GM19463 (cell line): ENCODE measurements around the gene TANC2.
A peak's percentile ranks its signal among the peaks of the same experiment; 100 is the strongest.

Experiments
- ATAC-seq: cut with Tn5 transposase; IDR thresholded peaks from one replicate; pipeline ENCODE4 v1.9.1; 2021; ENCODE audit warnings: mild to moderate bottlenecking, moderate library complexity; ENCODE audit not compliant: unreplicated experiment

The TANC2 gene

GRCh38 chr17:62965686-62966425, at the start of gene TANC2:
Gene TANC2, plus strand, starts transcription at chr17:62966235. Its CDS starts 43,325 bp downstream, at chr17:63009560.
- ATAC-seq, result peak; percentile 61

GRCh38 chr17:62916684-62917571, 49.1 kb upstream of the TANC2 start:
- no peak for ATAC-seq

GRCh38 chr17:62919388-62919787, 46.6 kb upstream of the TANC2 start:
- ATAC-seq, result no peak

- ATAC-seq, result no peak
Observed at GRCh38 chr17:62920300-62920699, 45.7 kb upstream of the TANC2 start.

- no peak for ATAC-seq
Observed at GRCh38 chr17:62921817-62922216, 44.2 kb upstream of the TANC2 start.

- no peak for ATAC-seq
Observed at GRCh38 chr17:62923258-62924150, 42.5 kb upstream of the TANC2 start.

- ATAC-seq, result no peak
Observed at GRCh38 chr17:62925267-62925836, 40.7 kb upstream of the TANC2 start.

GRCh38 chr17:62927083-62927482, 39.0 kb upstream of the TANC2 start:
- no peak for ATAC-seq

GRCh38 chr17:62929320-62929719, 36.7 kb upstream of the TANC2 start:
- ATAC-seq, result no peak

- no peak for ATAC-seq
Observed at GRCh38 chr17:62931101-62931500, 34.9 kb upstream of the TANC2 start.

- no peak for ATAC-seq
Observed at GRCh38 chr17:62933501-62934385, 32.3 kb upstream of the TANC2 start.

GRCh38 chr17:62935098-62935497, 30.9 kb upstream of the TANC2 start:
- no peak for ATAC-seq

GRCh38 chr17:62935523-62935922, 30.5 kb upstream of the TANC2 start:
- ATAC-seq, result no peak

GRCh38 chr17:62937606-62938005, 28.4 kb upstream of the TANC2 start:
- no peak for ATAC-seq

- ATAC-seq, result no peak
Observed at GRCh38 chr17:62941358-62941991, 24.6 kb upstream of the TANC2 start.

- ATAC-seq, result no peak
Observed at GRCh38 chr17:62948370-62948769, 17.7 kb upstream of the TANC2 start.

GRCh38 chr17:62949036-62949435, 17.0 kb upstream of the TANC2 start:
- no peak for ATAC-seq

- ATAC-seq, result no peak
Observed at GRCh38 chr17:62950067-62950466, 16.0 kb upstream of the TANC2 start.

- no peak for ATAC-seq
Observed at GRCh38 chr17:62955841-62956352, 10.1 kb upstream of the TANC2 start.
